Measurements from ENCODE around the gene EXOC3. TPM values are rescaled to one million over a fixed set of nuclear protein-coding genes. Genes with fewer than 3 reads are reported as not detected.

EXOC3 gene
- total RNA-seq, 1 experiment from 2014 or later: 60.1 TPM

DNA sequence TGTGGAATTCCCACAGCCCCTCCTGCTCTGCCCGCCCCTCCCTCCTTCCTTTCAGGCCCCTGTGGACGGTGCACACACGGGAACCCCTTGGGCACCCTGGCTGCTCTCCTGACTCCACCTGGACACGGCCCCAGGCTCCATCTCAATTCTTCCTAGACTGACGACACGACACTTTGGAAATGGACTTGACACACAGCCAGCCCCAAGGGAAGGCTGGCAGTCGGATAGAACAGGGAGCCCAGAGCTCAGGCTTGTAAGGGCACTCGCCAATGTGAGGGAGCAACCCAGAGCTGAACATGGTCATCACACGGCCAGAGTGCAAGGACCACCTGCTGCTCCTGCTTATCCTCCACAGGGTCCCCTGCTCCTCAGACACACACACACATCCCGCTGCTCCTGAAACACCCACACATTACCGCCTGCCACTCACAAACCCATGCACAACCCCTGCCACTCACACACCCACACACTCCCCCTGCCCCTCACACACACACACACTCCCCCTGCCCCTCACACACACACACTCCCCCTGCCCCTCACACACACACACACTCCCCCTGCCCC, 72.4 kb downstream of the EXOC3 start:
- ATAC-seq: no peak
- Mint-ChIP-seq H3K27ac (no peak overlapping the region), H3K27me3 (ENCODE audit: low read depth) (peaks cover 29% of the 10 kb centered on the region), H3K4me3 (no peak overlapping the region), H3K36me3 (no peaks in the 10 kb centered on the region), H3K4me1 (no peaks in the 10 kb centered on the region), H3K9me3 (peaks cover 12% of the 10 kb centered on the region)
- TF ChIP-seq RELA (CRISPR knock-in tag; IDR thresholded peaks at IDR 0.05; ENCODE audit: borderline replicate concordance) (no peak), JUN (CRISPR knock-in tag; IDR thresholded peaks at IDR 0.05) (no peak), FOXK1 (CRISPR knock-in tag; IDR thresholded peaks at IDR 0.05) (no peak), ESRRA (CRISPR knock-in tag; IDR thresholded peaks at IDR 0.05; ENCODE audit: borderline replicate concordance) (no peak), EMX1 (CRISPR knock-in tag; IDR thresholded peaks at IDR 0.05) (no peak), ETV6 (CRISPR knock-in tag; IDR thresholded peaks at IDR 0.05) (no peak), GTF2I (CRISPR knock-in tag; conservative IDR thresholded peaks at IDR 0.05) (no peak)
- TF ChIP-seq, protein P1, sequence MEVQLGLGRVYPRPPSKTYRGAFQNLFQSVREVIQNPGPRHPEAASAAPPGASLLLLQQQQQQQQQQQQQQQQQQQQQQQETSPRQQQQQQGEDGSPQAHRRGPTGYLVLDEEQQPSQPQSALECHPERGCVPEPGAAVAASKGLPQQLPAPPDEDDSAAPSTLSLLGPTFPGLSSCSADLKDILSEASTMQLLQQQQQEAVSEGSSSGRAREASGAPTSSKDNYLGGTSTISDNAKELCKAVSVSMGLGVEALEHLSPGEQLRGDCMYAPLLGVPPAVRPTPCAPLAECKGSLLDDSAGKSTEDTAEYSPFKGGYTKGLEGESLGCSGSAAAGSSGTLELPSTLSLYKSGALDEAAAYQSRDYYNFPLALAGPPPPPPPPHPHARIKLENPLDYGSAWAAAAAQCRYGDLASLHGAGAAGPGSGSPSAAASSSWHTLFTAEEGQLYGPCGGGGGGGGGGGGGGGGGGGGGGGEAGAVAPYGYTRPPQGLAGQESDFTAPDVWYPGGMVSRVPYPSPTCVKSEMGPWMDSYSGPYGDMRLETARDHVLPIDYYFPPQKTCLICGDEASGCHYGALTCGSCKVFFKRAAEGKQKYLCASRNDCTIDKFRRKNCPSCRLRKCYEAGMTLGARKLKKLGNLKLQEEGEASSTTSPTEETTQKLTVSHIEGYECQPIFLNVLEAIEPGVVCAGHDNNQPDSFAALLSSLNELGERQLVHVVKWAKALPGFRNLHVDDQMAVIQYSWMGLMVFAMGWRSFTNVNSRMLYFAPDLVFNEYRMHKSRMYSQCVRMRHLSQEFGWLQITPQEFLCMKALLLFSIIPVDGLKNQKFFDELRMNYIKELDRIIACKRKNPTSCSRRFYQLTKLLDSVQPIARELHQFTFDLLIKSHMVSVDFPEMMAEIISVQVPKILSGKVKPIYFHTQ (CRISPR knock-in tag; IDR thresholded peaks at IDR 0.05): no peak
- POLR2A ChIA-PET: no interaction called here
- CTCF ChIA-PET: no interaction called here
- no peak for DNase-seq (ENCODE audit: low spot score)

DNA sequence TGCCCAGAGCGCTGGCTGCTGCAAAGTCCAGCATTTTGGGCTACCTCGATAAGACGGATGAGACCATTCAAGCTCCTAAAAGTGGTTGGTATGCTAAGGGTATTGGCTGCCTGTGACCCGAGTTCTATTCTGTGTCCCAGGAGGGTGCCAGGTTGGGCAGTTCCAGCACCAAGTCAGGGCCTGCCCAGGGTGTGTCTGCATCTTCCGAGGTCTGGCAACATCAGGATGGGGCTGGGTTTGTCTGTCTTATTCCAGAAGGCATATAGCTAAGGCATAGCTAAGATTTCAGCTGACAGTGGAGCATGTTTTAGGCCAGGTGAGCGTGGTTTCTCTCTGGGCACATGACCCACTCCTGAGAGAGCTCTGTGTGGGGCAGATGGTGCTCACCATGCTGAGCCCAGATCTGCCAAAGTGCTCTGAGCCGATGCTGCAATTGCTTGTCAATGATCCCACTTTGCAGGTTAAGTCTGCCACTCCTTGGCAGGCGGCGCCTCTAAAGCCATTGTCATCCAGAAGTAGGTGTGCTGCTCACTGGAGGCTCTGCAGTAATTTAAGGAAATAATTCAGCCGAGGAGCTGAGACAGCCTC, 73.5 kb downstream of the EXOC3 start:
- Mint-ChIP-seq H3K9me3 (peaks cover 12% of the 10 kb centered on the region), H3K4me1 (peaks cover 3% of the 10 kb centered on the region; the same call in 1 of the 2 replicates), H3K27me3 (ENCODE audit: low read depth) (peaks cover 36% of the 10 kb centered on the region), H3K27ac (no peak overlapping the region), H3K36me3 (no peaks in the 10 kb centered on the region), H3K4me3 (no peak overlapping the region)
- no peak for TF ChIP-seq TCF7 (CRISPR knock-in tag; IDR thresholded peaks at IDR 0.05; ENCODE audit: low read depth)
- TF ChIP-seq, protein P2, sequence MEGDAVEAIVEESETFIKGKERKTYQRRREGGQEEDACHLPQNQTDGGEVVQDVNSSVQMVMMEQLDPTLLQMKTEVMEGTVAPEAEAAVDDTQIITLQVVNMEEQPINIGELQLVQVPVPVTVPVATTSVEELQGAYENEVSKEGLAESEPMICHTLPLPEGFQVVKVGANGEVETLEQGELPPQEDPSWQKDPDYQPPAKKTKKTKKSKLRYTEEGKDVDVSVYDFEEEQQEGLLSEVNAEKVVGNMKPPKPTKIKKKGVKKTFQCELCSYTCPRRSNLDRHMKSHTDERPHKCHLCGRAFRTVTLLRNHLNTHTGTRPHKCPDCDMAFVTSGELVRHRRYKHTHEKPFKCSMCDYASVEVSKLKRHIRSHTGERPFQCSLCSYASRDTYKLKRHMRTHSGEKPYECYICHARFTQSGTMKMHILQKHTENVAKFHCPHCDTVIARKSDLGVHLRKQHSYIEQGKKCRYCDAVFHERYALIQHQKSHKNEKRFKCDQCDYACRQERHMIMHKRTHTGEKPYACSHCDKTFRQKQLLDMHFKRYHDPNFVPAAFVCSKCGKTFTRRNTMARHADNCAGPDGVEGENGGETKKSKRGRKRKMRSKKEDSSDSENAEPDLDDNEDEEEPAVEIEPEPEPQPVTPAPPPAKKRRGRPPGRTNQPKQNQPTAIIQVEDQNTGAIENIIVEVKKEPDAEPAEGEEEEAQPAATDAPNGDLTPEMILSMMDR (IDR thresholded peaks at IDR 0.05): no peak
- TF ChIP-seq, protein P1 (CRISPR knock-in tag; IDR thresholded peaks at IDR 0.05): no peak
- TF ChIP-seq, protein P3, sequence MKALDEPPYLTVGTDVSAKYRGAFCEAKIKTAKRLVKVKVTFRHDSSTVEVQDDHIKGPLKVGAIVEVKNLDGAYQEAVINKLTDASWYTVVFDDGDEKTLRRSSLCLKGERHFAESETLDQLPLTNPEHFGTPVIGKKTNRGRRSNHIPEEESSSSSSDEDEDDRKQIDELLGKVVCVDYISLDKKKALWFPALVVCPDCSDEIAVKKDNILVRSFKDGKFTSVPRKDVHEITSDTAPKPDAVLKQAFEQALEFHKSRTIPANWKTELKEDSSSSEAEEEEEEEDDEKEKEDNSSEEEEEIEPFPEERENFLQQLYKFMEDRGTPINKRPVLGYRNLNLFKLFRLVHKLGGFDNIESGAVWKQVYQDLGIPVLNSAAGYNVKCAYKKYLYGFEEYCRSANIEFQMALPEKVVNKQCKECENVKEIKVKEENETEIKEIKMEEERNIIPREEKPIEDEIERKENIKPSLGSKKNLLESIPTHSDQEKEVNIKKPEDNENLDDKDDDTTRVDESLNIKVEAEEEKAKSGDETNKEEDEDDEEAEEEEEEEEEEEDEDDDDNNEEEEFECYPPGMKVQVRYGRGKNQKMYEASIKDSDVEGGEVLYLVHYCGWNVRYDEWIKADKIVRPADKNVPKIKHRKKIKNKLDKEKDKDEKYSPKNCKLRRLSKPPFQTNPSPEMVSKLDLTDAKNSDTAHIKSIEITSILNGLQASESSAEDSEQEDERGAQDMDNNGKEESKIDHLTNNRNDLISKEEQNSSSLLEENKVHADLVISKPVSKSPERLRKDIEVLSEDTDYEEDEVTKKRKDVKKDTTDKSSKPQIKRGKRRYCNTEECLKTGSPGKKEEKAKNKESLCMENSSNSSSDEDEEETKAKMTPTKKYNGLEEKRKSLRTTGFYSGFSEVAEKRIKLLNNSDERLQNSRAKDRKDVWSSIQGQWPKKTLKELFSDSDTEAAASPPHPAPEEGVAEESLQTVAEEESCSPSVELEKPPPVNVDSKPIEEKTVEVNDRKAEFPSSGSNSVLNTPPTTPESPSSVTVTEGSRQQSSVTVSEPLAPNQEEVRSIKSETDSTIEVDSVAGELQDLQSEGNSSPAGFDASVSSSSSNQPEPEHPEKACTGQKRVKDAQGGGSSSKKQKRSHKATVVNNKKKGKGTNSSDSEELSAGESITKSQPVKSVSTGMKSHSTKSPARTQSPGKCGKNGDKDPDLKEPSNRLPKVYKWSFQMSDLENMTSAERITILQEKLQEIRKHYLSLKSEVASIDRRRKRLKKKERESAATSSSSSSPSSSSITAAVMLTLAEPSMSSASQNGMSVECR (CRISPR knock-in tag; IDR thresholded peaks at IDR 0.05; ENCODE audit: borderline replicate concordance): no peak
- TF ChIP-seq, protein P4, sequence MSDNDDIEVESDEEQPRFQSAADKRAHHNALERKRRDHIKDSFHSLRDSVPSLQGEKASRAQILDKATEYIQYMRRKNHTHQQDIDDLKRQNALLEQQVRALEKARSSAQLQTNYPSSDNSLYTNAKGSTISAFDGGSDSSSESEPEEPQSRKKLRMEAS (CRISPR knock-in tag; IDR thresholded peaks at IDR 0.05): no peak
- no peak for TF ChIP-seq RELA (CRISPR knock-in tag; IDR thresholded peaks at IDR 0.05; ENCODE audit: borderline replicate concordance)
- TF ChIP-seq NR3C1 (CRISPR knock-in tag; conservative IDR thresholded peaks at IDR 0.05; ENCODE audit: low read depth): no peak
- TF ChIP-seq CREM (CRISPR knock-in tag; IDR thresholded peaks at IDR 0.05): no peak
- TF ChIP-seq, protein P5, sequence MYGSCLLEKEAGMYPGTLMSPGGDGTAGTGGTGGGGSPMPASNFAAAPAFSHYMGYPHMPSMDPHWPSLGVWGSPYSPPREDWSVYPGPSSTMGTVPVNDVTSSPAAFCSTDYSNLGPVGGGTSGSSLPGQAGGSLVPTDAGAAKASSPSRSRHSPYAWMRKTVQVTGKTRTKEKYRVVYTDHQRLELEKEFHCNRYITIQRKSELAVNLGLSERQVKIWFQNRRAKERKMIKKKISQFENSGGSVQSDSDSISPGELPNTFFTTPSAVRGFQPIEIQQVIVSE (CRISPR knock-in tag; IDR thresholded peaks at IDR 0.05; ENCODE audit: borderline replicate concordance): no peak
- no peak for TF ChIP-seq ZNF317 (CRISPR knock-in tag; IDR thresholded peaks at IDR 0.05; ENCODE audit: borderline replicate concordance, low read depth)
- TF ChIP-seq FOXP1 (CRISPR knock-in tag; IDR thresholded peaks at IDR 0.05; ENCODE audit: borderline replicate concordance): no peak
- TF ChIP-seq TEAD4 (CRISPR knock-in tag; IDR thresholded peaks at IDR 0.05): no peak
- no peak for TF ChIP-seq ETV6 (CRISPR knock-in tag; IDR thresholded peaks at IDR 0.05)
- TF ChIP-seq ZNF396 (CRISPR knock-in tag; IDR thresholded peaks at IDR 0.05; ENCODE audit: borderline replicate concordance): no peak
- TF ChIP-seq MXD4 (CRISPR knock-in tag; IDR thresholded peaks at IDR 0.05; ENCODE audit: borderline replicate concordance): no peak
- ChIA-PET CTCF (no interaction called here), POLR2A (no interaction called here)
- DNase-seq (ENCODE audit: low spot score): no peak
- ATAC-seq: no peak

All from WTC11 (cell line).